Right renal pelvis (tissue), 4 donors: ENCODE data around the gene TEX14. TPM values are rescaled to one million over a fixed set of nuclear protein-coding genes. Genes with fewer than 3 reads are reported as not detected.
"Not testable (repeated sequence)": the region's sequence is repeated elsewhere in the genome, so short reads cannot be mapped to it uniquely, and the experiment has no call there.

ENCODE experiments used
- DNase-seq, 4 donors: peaks; one replicate each; pipeline ENCODE4 v3.0.0-alpha.2; 2013; ENCODE audit warnings: low read depth in 4 of 4, low spot score in 3 of 4, missing footprints in 1 of 4
- polyA plus RNA-seq, 4 donors: library from polyadenylated mRNA; unstranded; fragments of 120-200 nt; gene quantifications; one replicate each; pipeline ENCODE4 v1.2.1, GENCODE V29; 2013; ENCODE audit not compliant: insufficient read length in 4 of 4

TEX14 gene
- polyA plus RNA-seq, 4 donors = 0.47 to 1.2 (median 0.59) TPM

DNA sequence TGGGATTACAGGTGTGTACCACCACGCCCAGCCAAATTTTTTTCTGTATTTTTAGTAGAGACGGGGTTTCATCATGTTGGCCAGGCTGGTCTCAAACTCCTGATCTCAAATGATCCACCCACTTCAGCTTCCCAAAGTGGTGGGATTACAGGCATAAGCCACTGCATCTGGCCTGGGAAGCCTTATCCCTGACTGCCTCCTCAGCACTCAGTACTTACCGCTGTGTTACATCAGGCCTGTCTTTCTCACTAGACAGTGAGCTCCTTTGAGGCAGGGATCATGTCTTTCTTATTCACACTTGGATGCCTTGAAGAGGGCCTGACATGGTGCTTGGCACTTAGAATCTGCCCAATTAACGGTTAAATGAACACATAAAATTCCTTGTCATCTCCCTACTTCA, 121.1 kb downstream of the TEX14 start:
- no peak for DNase-seq

DNA sequence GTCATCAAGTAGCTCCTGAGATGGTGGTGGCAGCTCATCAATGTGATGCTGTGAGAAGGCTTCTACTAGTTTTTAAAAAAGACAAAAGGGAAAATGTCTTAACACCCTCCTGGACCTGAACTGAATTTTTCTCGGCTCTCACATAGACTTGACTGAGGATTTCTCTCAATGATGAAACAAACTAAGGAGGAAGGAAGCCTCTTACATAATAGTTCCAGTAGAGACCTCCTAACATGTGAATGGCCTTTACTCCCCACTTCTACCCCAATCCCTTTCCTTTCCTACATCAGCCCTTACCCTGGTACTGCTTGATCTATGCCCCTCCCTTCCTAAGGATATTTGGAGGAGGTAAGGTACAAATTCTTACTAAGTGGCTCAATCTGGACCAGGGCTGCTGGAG, 122.6 kb downstream of the TEX14 start:
- no peak for DNase-seq

DNA sequence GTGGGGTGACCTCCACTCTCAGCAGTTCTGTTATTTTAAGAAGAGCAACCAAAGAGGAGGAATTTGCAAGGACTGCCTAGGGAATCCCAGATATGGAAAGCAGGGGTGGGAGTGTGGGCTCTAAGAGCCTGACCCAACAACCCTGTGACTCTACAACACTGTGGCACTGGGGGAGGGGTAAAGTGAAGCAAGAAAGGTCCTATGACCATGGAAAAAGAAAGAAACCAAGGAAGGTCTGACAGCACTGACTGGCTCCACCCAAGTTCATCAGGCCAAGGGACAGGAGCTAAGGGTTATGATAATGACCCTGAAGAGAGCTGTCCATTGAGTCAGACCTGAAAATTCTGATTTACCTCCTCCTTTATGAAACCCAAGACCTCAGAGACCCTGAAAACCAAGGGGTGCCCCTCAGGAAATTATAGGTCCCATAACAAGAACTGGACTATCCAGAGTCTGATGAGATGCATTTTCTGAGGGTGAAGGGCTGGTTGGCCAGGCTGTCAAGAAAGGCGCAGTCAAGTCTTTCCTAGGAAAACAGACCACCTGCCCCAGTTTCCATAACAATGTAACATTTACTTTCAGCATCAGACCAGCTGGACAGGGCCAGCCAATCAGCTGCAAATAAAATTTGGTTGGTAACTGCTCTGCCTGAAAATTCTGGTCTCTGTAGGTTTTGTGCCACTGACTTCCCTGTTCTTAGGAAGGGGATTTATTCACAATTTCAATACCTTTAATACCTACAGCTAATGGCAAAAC, 123.6 kb downstream of the TEX14 start:
- no peak for DNase-seq

DNA sequence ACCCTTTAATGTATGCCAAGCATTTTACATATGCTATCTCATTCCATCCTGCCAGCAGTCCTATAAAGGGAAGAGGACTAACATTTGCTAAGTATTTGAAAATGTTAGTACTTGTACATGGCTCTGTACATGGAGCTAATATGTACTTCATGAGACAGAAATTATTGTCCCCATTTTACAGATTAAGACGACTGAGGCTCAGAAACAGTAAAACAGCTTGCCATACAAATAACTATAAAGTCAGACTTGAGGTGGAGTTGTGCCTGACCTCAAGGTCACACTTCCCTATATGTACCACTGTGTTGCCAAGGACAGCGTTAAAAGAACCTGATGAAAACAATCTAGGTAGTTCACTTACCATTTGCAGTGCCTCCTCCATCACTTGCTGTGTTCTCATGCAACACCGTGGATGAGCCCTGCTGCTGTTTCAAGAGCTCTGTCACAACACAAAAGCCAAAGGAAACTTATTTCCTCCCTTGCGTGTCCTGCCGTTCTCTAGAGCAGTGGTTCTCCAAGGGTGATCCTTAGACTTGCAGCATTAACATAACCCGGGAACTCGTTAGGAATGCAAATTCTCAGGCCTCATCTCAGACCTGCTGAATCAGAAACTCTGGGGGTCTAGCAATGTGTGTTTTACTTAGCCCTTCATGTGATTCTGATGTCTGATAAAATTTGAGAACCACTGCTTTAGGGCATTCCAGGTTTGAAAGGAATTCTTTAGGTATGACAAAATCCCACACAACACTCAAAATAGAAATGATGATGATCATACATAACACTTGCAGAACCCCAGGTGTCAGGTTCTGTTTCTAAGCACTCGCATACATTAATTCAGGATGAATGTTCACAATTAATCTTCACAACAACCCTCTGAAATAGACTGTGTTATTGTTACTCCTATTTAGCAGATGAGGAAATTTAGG, 126.2 kb downstream of the TEX14 start:
- no peak for DNase-seq

DNA sequence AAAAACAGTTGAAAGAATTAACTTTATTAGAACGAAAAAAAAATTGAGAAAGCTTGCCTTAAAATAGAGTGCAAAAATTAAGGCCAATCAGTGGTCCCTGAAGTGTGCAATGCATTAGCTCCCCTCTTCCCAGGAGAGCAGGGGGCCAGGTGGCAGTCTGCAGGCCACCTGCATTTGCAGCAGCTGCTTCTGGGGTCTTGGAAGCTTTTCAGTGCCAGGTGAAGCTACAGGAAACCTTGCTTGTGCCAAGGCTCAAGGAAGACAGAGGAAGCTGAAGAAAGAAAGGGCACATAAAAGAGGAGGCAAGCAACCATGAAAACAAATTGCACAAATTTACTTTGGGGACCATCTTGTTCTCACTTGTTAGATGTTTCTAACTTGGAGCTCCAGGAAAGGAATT, 126.9 kb downstream of the TEX14 start:
- DNase-seq = no peak

DNA sequence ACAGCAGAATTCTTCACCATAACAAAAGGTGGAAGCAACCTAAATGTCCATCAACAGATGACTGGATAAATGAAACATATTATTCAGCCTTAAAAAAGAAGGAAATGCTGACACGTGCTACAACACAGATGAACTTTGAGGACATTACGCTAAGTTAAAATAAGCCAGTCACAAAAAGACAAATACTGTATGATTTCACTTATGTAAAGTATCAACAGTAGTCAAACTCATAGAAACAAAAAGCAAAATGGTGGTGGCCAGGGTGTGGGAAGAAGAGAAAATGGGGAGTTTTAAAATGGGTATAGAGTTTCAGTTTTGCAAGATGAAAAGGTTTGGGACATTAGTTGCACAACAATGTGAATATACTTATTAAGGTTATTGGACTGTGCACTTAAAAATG, 127.6 kb downstream of the TEX14 start:
- DNase-seq = no peak

DNA sequence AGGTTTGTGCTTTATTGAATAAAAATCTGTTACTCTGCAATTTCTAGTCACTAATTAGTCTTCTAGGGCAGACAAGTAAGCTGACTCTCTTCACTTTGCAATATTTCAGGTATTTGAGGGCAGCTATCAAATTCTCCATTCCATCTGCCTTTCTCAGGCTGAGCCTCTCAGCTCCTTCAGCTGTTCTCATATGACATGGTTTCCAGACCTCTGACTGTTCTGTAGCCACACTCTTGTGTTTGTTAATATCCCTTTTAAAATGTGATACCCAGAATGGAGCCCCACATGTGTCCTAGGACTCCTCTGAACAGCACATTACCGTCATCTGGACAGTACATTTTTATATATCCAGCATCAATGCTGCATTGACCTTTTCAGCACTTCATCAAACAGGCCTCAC, 131.3 kb downstream of the TEX14 start:
- no peak for DNase-seq

DNA sequence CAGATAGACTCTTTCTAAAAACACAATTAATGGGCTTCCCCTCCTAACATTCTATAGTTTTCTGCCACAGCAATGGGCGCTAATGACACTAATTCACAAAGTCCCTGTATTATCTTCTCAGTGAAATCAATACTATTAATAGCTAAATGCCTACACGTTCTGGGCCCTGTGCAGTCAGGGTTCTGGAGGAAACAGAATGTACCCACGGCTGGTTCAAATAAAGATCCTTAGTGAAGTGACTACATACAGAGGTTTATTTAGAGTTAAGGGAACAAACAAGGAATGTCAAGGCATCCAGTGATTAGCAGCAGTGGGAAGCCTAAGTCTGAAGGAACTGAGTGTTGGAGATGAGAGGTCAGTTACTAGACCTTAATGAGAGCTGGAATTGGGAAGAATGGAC, 133.9 kb downstream of the TEX14 start:
- no peak for DNase-seq

DNA sequence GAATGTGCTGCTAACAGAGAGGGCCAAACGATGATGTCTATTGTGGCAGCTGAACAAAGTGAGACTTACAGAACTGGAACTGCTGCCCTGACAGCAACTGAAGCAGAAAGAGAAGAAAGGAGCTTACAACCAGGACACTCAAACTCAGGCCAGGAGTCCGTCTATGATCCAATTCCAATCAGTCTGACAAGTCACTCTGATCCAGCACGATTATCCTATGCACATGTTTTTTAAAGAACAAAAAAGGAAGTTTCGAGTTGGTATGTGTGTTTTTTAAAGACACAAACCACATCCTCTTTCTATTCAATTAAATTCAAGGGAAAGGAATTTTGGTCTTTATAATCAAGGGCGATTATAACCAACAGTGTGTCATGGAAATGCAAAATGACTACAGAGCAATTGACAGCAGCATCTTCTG, 135.0 kb downstream of the TEX14 start:
- no peak for DNase-seq

DNA sequence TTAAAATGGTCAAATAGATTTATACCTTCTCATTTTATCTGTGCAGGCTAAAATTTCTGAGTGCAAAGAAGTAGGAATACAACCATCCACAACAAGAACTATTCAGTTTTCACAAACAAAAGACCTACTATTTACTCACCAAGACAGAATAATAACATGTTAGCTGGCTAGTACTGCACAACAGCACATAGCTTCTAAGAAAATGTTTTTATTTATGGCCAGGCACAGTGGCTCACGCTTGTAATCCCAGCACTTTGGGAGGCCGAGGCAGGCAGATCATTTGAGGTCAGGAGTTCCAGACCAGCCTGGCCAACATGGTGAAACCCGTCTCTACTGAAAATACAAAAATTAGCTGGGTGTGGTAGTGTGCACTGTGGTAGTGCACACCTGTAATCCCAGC, 136.7 kb downstream of the TEX14 start:
- DNase-seq = not testable (repeated sequence)

DNA sequence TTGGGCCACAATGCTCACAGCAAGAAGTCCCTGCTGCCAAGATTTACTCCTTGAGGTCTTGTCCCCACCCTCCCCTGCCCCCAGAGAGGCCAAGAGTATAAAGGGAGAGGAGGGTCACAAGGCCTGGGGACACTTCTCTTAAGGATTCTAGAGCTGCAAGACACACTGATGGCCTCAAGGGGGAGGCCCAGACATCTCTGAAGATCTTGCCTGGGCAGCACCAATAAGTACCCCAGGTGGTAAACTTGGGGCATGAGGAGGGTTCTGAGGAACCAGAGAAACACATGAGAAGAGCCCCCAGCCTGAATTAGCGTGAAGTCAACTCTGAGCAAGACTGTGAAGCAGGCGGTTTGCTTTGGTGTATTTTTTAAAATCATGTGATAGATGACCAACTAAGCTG, 150.6 kb downstream of the TEX14 start:
- DNase-seq = no peak

DNA sequence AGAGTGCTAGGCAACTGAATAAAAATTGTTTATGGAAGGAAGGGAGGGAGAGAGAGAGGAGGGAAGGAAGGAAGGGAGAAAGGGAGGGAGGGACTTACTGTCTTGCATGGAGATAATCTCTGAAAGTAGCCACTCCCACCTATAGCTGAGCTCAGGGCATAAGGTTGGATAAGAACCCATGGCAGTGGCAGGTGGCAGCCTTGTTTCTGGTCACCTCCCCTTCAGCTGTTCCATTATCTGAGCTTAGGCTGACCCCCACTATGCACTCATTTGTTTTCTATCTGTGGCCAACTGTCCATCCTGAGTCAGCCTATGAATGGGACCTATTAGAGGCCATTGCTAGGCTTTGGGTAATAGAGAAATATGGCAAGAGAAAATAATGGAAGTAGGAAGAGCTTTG, 152.1 kb downstream of the TEX14 start:
- no peak for DNase-seq

DNA sequence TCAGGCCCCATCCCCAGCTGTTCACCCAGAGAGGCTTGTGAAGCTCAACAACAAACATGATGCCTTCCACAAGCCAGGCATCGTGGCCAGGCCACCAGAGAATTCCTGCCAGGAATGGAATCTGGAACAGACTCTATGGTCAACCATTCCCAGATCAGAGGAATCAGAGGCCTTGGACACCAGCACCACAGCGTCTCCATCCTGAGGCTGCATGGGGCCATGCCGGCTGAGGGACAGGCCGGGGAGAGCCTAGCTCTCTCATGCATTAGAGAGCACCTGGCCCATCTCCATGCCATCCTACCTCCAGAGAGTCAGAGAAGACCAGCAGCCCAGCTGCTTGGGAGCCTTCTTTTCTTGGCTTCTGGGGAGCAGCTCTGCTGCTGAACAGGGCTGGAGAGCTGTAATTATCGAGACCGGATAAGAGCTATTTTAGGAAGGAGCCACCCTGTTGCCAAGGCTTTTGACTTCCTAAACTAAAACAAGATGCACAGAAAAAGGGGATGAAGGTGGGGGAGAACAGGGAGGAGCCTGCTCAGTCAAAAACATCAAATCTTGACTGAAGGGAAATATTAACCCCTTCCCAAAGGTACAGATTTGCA, 152.9 kb downstream of the TEX14 start:
- DNase-seq = no peak

DNA sequence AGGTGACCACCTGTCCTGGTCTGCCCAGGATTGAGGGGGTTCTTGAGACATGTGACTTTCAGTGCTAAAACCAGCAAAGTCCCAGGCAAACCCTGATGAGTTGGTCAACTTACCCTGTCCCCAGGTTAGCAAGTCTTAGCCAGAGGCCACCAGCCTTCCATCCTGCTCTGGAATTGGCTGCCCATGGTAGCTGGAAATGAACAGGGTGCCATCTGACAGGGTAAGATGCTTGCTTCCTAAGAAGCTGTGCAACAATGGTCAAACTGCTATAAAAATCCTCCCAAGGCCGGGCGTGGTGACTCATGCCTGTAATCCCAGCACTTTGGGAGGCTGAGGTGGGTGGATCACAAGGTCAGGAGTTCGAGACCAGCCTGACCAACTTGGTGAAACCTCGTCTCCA, 154.6 kb downstream of the TEX14 start:
- DNase-seq = no peak

DNA sequence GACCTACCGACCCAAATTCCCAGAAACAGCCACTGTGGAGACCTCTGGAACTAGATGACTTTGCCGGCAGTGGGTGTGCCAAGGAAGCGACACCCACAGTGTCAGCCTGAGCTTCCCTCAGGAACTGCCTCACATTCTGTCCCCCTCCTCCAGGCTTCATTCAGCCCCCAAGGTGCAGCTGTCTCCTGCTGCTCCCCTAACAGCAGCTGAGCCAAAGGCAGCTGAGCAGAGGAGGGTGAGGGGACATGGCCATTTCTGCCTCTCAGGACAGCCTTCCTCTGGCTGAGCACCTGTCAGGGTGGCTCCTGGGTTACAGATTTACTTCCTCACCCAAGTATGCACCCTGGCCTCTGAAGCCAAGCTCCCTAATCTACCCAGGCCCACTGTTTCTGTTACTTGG, 155.3 kb downstream of the TEX14 start:
- DNase-seq = no peak

DNA sequence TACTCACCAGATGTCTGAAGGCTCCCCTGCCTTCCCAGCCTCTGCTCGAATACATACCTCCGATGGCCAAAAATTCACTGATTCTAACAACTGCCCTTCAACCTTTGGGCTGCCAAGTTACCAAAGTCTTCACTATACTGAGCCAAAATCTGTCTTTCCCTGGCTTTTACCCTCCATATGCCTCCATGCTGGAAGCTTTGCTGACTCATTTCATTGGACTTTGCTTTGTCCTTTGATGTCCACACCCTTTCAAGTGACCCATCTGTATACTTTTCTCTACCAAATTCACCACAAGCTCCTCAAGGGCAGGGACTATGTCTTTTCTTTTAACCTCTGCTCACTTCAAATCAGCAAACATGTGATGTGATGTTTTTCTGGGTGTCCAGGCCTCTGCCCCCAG, 156.4 kb downstream of the TEX14 start:
- no peak for DNase-seq

DNA sequence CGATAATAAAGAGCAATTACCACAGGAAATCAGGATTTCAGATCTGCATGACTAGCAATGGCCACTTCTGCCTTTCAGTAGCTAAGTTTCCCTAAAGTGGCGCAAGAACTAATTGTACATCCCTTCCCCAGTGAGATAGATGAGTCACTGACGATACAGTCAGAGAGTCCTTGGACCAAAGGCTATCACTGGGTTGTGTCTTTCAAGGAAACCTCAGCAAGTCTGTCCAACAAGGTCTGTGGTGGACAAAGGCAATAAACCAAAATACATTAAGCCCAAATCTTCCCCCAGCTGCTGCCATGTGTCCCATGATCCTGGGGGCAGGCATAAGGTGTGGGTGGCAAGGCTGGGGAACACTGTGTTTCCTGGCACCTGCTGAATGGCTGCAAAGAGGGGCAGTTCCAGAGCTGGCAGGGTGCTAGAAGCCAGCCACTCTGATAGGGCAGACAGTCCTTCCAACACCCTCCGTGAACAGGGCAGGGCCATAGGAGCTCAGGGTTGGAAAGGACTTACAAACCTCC, 156.9 kb downstream of the TEX14 start:
- DNase-seq = no peak

DNA sequence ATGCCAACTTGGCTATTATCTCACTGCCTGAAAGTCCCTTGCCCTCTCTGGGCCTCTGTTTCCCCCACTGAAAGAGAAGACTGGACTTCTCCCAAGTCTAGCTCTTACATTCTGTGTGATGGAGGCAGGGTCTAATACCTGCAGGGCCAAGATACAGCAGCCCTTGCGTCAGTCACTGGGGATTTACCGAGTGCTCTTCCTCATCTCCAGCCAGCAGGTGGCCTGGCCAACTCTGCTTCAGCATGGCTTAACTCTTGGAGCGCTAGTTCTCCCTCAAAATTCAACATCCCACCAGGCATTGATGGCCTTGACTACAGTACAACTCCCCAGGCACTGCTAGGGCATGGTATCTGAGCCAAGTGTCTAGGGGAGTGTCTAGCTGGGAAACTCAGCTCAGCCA, 157.5 kb downstream of the TEX14 start:
- DNase-seq = no peak

DNA sequence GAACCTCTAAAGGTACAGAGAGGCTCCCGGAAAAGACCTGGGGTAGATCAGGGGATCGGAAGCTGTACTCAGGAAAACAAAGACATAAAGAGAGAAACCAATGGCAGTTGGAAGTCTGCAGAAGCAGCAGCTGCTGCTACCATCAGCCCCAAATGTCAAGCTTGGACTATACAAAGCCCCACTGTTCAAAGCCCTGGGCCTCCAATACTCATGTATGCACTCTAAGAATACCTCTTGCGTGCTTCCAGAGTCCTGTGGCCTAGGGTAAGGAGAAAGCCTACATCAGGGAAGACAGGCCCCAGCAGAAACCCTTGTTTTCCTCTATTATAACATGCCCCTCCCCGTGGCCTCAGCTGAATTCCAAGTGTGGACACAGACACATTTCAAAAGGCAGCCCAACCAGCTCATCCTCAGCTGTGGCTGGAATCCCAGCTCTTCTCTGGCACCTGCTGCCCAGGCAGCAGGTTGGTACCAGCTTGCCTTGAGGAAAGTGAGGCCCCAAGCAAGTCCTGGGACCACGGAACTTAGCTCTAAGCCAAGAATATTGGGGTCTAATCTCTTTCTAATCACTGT, 158.1 kb downstream of the TEX14 start:
- no peak for DNase-seq

DNA sequence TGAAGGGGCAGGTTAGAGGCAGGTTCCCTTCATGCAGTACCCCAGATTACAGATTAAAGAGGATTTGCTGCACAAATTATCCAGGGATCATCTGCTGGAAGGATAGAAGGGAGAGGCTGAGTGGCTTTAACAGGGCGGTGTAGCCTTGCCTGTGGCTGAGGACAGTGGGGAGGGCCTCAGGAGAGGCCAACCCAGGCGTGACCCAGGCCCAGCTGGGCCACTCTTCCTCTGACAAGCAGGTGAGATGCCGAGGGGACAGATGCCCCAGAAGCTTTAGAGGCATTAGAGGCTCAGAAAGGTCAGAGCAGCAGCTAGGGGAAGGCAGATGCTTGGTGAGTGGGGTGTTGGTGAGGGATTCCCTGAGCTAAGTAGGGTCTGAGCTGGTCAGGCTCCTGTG, 159.3 kb downstream of the TEX14 start:
- DNase-seq = no peak
